Astrocyte of the hippocampus (primary cell): ENCODE data around the gene TPCN2.
"Not testable (repeated sequence)": the region's sequence is repeated elsewhere in the genome, so short reads cannot be mapped to it uniquely, and the experiment has no call there.

Experiments used
- DNase-seq: peaks from one replicate; pipeline ENCODE4 v3.0.0; 2011; ENCODE audit warnings: low read depth, low spot score

Gene TPCN2

DNA sequence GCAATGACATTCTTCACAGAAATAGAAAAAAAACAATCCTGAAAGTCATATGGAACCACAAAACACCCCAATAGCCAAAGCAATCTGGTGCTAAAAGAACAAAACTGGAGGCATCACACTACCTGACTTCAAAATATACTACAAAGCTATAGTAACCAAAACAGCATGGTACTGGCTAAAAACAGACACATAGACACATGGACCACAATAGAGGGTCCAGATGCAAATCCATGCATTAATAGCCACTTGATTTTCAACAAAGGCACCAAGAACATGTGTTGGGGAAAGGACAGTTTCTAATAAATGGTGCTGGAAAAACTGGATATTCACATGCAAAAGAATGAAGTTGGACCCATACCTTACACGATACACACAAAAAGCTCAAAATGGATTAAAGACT, 79.2 kb downstream of the TPCN2 start:
- DNase-seq, result no peak

DNA sequence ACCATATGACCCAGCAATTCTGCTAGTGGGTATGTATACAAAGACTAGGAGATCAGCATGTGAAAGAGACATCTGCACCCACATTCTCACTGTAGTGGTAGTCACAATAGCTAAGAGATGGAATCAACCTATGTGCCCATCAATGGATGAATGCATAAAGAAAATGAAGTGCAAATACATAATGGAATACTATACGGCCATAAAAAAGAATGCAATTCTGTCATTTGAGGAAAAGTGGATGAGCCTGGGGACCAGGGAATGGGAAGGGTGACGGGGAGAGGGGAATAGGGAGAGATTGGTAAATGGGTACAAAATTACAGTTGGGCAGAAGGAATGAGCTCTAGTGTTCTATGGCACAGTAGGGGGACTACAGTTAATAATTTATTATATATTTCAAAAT, 80.3 kb downstream of the TPCN2 start:
- no peak for DNase-seq

DNA sequence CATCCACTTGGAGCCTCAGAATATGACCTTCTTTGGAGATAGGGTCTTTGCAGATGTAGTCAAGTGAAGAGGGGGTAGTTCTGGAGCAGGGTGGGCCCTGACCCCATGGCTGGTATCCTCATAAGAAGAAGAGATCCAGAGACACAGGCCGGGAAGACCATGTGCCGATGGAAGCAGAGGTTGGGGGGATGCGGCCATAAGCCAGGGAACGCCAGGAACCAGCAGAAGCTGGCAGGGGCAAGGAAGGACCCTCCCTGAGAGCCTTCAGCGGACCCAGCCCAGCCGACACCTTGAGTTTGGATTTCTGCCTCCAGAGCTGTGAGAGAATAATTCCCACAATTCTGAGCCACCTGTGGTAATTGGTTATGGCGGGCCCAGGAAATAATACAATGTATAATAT, 80.9 kb downstream of the TPCN2 start:
- no peak for DNase-seq

DNA sequence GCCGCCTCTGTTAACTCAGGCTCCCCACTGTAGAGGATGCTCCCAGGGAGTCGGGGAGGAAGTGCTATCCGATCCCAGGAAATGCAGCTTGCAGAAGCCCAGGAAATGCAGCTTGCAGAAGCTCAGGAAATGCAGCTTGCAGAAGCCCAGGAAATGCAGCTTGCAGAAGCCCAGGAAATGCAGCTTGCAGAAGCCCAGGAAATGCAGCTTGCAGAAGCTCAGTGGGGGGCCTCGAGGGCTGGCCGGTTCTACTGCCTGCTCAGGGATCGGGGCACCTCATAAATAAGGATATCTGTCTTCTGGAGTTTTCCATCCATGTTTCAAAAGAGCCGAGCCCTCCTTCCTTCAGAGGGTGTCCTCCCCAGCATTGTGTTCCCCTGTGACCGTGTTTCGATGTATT, 81.9 kb downstream of the TPCN2 start:
- no peak for DNase-seq

DNA sequence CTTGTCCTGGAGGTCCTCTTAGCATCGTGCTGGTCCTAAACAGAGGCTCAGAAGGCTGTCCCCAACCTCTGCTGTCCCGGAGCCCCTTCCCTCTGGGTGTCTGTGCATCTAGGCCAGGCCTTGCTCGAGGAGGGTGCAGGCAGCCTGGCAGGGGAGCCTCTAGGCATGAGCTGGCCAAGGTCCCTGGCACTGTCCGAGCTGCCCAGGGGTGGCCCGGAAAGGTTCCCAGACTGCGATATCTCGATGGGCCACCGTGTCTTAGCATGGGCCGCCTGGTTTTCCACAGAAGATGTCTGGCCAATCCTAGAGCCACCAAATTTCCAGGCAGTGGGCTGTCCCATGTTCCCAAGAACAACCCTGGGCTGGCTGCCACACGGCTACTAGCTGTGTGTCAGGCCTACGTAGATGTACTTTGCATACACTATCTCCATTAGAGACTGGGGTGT, 82.4 kb downstream of the TPCN2 start:
- DNase-seq, result no peak

DNA sequence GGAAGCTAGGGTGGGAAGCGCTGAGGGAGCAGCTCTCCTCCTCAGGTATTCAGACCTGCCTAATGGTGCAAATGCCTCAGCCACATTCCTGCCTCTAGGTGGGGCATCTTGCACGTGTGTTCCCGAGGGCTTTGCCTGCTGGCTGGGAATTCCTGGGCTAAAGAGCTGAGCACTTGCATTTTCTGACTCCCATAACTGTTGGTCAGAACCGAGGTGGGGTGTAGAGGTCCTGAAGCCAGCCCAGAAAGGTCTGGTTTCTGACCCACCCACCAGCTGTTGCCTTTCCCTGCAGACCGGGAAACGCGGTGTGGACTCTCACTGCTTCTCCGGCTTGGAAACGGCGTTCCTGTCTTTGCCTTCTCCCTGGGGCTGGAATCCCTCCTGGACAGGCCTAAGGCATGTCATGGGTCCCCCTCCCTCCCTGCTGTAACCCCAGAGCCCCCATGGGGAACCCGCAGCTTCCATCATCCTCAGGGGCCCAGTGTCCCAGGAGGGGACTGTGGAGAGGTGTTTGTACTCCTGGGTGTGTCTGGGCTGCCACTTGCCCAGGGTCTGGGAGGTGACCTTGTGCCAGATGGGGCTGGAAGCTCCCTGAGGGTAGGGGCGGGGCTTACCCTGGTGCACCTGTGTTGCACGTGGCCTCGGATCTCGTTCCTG, 83.0 kb downstream of the TPCN2 start:
- peak; percentile 94 for DNase-seq

DNA sequence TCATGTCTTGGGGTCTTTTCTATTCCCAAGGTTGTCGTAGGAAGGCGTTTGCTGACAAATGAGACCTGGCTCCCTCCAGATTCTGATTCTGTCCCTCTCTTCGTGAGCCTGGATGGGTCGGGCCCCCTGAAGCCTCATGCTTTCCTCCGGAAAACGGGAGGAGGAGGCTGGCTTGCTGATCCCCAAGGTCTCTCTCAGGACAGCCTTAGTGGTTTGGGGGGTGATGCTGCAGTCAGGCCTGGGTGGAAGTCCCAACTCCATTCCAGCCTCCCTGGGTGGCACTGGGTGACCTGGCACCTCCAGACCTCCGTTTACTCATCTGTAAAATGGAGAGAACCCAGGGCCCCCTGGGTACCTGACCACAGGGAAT, 83.6 kb downstream of the TPCN2 start:
- DNase-seq, result no peak

DNA sequence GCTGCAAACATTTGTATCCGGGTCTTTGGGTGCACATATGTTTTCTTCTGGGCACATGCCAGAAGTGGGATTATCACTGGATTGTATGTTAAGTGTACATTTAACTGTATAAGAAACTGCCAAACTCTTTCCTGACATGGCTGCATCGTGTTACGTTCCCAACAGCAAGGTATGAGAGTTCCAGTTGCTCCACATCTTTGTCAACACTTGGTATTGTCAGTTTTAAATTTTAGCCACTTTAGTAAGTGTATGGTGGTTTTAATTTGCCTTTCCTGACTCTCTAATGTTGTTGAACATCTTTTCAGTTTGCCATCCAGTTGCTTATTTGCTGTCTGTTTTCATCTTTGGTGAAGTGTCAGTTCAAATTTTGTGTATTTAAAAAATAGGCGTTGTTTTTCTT, 84.5 kb downstream of the TPCN2 start:
- DNase-seq, result no peak

DNA sequence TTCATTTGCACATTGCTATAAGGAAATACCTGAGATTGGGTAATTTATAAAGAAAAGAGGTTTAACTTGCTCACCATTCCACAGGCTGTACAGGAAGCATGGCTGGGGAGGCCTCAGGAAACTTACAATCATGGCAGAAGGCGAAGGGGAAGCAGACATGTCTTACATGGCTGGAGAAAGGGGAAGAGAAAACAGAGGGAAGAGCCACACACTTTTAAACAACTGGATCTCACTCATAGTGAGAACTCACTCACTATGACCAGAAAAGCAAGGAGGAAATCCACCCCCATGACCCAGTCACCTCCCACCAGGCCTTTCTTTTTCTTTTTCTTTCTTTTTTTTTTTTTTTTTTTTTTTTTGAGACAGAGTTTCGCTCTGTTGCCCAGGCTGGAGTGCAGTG, 85.5 kb downstream of the TPCN2 start:
- DNase-seq, result not testable (repeated sequence)

DNA sequence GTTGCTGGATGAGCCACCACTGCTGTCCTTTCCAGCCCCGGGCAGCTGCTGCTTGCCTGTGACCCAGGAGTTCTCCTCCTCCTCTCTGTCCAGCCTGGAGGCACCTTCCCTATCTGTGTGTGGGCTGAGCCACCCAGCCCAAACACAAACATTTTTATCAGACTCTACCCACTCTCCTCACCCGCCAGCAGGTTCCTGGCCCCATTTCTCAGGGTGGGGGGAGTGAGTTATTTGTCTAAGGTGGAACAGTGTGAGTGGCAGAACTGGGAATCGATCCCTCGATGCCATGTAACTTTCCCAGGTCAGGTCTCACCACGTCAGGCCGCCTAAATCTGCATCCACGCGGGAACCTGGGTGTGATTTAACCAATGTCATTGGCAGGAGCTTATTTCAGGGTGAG, 86.2 kb downstream of the TPCN2 start:
- no peak for DNase-seq

DNA sequence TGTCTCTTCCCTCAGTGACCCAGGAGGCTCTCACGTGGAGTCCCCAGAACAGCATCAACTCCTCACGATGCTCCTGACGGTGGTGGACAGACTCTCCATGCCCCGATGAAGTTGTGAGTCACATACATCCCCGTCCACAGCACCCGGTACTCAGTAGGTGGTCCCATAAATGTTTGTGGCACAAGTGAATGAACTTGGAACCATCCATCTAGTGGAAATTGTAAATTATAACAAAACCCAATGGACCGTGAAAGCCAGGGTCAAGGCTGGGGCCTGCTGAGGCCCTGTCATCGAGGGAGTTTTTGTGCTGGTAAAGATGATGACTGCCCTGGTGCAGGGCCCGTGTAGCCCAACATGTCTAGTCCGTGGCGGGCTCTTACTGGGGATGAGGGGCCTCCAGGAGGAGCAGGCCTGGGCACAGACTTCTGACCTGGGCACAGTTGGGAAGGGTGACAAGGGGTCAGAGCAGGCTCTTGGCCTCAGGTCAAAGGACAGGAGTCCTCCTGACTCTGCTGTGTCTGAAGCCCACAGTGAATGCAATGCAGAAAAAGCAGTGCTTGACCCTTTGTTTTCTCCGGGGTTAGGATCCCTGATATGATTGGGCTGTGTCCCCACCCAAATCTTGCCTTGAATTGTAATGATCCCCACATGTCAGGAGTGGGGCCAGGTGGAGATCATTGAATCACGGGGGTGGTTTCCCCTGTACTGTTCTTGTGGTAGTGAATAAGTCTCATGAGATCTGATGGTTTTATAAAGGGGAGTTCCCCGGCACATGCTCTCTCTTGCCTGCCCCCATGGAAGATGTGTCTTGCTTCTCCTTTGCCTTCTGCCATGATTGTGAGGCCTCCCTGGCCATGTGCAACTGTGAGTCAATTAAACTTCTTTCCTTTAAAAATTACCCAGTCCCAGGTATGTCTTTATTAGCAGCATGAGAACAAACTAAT, 87.0 kb downstream of the TPCN2 start:
- no peak for DNase-seq

DNA sequence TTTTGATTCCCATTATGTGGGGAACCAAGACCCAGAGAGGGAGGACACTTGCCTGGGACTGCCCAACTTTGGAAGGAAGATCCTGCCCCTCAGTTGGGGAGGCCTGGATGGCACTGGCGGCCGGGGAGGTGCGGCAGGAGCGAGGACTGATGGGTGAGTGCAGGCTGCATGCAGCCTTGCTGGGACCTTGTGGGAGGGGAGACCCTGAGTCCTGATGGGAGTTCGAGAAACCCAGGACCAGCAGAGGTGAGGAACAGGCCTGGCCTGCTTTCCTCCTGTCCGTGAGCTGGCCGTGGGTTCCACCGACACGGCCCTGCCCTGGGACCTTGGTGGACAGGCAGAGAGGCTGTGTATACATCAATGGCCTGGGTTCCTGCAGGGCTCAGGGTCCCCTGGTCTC, 87.7 kb downstream of the TPCN2 start:
- DNase-seq, result no peak

DNA sequence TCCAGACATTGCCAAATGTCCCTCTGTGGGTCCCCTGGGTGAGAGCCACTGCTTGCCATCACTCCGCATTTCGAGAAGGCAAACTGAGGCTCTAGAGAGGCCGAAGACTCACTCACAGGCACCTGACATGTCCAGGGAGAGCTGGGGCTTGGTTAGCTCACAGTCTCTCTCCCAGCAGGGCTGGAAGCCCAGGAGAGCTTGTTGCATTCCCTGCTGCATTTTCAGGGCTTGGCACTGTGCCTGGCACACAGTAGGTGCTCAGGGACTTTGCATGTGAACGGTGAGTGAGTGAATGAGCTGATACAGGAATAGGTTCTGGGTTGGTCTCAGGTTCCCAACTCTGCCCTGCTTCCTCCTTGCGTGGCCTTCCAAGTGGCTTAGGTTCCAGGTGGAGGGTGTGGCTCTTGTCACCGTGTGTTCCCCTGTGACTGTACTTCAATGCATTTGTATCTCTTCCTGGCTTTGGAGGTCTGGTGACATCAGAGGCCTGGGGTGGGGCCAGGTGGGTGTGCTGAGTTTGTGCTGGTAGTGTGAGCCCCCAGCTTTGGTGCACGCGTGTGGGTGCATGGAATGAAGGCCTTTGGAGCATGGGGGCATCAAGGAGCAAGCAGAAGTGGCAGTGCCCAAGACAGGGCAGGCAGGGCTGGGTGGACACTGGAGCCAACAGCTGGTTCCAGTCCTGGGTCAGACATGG, 88.6 kb downstream of the TPCN2 start:
- DNase-seq, result no peak

DNA sequence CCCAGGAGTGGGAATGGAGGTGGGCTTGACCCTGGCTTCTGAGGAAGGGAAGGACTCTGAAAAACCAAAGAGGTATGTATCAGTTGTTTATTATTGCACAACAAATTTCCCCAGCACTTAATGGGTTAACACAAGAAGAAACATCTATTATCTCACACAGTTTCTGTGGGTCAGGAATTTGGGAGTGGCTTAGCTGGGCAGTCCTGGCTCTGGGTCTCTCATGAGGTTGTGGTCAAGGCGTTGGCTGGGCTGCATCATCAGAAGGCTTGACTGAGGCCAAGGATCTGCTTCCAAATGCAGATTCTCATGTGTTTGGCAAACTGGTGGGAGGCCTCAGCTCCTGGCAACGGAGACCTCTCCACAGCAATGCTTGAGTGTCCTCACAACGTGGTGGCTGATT, 89.5 kb downstream of the TPCN2 start:
- peak; percentile 68 for DNase-seq

DNA sequence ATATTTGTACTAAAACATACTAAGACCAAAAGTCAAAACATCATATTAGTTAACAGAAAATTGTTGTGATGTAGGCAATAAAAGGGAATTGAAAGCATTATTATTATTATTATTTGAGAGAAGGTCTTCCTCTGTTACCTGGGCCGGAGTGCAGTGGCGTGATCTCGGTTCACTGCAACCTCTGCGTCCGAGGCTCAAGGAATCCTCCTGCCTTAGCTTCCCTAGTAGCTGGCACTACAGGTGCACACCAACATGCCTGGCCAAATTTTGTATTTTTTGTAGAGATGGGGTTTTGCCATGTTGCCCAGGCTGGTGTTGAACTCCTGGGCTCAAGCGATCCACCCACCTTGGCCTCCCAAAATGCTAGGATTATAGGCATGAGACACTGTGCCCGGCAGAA, 91.4 kb downstream of the TPCN2 start:
- not testable (repeated sequence) for DNase-seq

DNA sequence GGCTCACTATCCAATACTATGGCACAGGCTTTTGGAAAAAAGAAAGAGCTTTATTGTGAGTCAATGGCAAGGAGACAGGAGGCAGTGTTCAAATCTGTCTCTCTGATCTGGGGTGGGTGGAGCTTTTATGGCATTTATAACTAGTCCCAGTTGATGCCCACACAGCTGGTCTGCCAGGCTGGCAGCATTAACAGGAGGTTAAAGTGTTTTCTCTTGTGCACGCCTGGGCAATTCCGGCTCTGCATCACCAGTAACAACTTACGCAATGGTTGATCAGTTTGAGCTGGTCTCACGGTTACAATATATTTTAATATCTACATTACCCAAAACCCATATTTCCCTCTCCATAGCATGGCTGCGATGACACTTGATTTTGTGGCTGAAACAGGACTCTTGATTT, 91.9 kb downstream of the TPCN2 start:
- DNase-seq, result no peak

DNA sequence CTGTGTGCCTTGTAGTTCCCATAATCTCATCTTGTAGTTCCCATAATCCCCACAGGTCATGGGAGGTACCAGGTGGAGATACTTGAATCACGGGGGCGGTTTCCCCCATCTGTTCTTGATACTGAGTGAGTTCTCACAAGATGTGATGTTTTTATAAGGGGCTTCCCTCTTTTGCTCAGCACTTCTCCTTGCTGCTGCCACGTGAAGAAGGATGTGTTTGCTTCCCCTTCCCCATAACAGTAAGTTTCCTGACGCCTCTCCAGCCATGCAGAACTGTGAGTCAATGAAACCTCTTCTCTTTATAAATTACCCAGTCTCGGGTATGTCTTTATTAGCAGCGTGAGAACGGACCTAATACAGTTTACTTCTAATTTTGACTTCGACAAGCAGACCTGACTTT, 93.0 kb downstream of the TPCN2 start:
- no peak for DNase-seq

DNA sequence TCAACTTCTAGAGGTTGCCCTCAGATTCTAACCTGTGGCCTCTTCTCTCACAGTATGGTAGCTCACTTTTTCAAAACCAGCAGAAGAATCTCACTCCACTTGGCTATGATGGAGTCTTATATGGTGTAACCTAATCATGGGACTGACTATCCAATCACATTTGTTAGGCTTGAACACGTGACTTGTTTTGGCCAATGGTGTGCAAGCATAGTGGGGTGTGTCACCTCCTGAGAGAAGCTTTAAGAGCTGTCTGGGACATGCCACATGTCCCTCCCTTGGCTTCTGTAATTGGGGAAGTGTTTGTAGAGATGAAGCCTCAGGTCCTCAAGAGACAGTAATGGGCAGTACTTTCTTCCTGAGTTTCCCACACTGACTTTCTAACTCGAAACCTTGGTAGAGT, 94.2 kb downstream of the TPCN2 start:
- DNase-seq, result no peak

DNA sequence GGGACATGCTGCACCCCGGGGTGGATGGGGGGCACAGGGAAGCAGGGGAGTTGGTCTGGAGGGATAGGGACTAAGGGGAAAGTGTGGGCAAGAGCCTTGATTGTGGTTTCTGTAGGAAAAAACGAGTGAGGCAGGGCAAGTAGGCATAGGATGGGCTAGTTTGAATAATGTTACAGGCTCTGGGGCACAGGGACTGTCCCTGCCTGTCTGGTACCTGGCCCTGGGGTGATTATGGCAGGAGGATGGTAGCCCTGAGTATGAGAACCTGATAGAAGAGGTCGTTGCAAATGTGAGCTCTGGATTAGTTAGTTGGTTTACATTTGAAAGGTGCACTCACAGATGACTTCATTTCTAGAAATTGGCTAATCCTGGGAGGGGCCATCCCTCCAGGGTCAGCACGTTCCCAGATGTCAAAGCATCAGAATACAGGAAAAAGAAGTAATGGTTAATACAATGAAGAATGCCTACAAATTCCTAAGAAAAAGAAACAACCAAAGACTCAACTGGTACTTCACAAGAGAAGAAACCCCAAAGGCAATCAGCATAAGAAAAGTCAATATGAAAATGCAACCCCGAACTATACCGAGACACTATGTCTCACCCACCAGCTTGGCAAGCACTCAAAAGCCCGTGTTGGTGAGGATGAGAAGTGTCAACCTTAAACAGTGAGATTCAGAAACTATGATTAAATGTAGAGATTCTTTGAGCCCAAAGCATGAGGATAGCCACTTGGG, 95.8 kb downstream of the TPCN2 start:
- no peak for DNase-seq

DNA sequence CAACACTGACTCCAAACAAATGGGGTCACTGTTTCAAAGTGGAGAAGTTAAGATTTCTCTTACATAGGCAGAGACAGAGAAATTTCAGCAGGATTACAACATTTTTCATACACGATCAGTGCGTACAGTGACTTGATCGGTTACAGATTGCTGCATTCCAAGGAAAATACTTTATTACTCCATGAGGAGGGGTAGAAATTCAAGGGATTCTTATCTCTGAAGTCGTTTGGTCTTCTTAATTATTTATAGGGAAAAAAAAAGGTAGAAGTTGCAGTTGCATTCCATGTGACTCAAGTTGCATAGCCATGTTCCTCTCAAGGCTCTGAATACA, 96.3 kb downstream of the TPCN2 start:
- no peak for DNase-seq

DNA sequence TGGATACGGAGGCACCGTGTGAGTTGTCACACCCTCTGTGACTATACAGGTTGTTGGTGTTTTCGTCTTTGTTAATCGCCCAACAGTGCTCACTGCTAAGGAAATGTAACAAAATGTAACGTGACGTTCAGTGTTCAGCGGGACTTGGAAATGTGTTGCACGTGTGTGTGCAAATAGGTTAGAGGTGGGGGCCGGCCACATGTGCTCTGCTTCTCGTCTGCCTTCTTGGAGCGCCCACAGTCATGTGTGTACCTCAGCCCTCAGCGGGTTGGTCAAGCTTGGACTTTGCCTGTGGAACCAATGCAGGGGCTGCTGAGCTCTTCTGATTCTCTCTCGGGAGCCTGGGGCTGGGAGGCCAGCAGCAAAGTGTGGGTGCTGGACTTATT, 99.6 kb downstream of the TPCN2 start:
- DNase-seq, result no peak

DNA sequence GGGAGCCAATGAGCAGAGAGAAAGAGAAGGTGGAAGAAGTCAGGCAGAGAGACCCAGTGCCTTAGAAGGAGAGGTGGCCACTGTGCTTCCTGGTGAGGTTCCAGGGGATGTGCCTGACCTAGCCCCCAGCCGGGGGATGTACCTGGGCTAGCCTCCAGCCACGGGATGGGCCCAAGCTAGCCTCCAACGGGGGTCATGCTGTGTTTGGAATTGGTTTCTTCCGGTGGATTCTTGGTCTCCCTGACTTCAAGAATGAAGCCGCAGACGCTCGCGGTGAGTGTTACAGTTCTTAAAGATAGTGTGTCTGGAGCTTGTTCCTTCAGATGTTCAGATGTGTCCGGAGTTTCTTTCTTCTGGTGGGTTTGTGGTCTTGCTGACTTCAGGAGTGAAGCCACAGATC, 100.1 kb downstream of the TPCN2 start:
- DNase-seq, result no peak
